ENCODE data around the gene SERPINA12.

SERPINA12 gene

DNA sequence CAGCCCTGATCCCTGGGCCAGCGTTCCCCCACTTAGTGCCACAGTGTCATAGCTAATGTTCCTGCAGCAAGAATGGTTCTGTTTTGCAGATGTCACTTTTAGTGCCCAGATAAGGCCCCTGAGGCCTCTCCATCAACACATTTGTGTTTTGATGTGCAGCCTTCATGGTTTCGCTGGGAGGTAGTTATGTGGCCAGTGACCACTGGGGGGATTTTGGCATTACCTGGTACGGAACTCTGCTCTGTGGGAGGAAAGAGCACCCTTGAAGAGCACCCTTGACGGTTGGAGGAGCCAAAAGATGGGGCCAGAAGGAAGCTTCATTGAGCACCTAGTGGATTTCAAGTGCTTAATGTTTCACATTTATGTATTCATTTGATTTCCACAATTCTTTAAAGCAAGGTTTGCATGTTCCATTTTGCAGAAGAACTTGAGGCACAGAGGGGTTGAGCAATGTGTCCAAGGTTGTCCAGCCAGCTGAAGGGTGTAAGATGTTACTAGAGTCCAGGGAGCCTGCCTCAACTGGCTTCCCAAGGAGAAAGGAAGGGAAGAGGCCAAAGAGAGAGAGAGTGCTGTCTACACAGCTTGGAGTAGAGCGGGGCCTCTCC is 69.7 kb downstream of the SERPINA12 start:
- DNase-seq (ENCODE audit: low spot score), result no peak
